Ishikawa (cell line): Measurements from ENCODE around the gene HRAS.

Experiments
- CEBPB ChIP-seq: IDR thresholded peaks from 2 replicates; pipeline ENCODE4 v1.6.1; 2012
- CREB1 ChIP-seq: IDR thresholded peaks from 2 replicates; pipeline ENCODE4 v1.6.1; 2012; ENCODE audit warnings: low read depth
- EGR1 ChIP-seq: IDR thresholded peaks from 2 replicates; pipeline ENCODE4 v1.6.1; 2012
- EP300 ChIP-seq: IDR thresholded peaks from 2 replicates; pipeline ENCODE4 v1.6.1; 2012; ENCODE audit warnings: borderline replicate concordance
- FOXM1 ChIP-seq: IDR thresholded peaks from 2 replicates; pipeline ENCODE4 v1.6.1; 2012; ENCODE audit warnings: low read depth, borderline replicate concordance
- NFIC ChIP-seq: IDR thresholded peaks from 2 replicates; pipeline ENCODE4 v1.6.1; 2012
- RAD21 ChIP-seq: IDR thresholded peaks from 2 replicates; pipeline ENCODE4 v1.6.1; 2012; ENCODE audit warnings: low read depth
- TAF1 ChIP-seq: IDR thresholded peaks from 2 replicates; pipeline ENCODE4 v1.6.1; 2012; ENCODE audit warnings: low read depth, mild to moderate bottlenecking
- TCF12 ChIP-seq: IDR thresholded peaks from 2 replicates; pipeline ENCODE4 v1.6.1; 2012; ENCODE audit warnings: low read depth
- TEAD4 ChIP-seq: IDR thresholded peaks from 2 replicates; pipeline ENCODE4 v1.6.1; 2012
- YY1 ChIP-seq: IDR thresholded peaks from 2 replicates; pipeline ENCODE4 v1.6.1; 2012; ENCODE audit warnings: low read depth
- ZBTB7A ChIP-seq: IDR thresholded peaks from 2 replicates; pipeline ENCODE4 v1.6.1; 2012; ENCODE audit warnings: low read depth
- TF ChIP-seq, protein P1 (sequence below): IDR thresholded peaks from 2 replicates; pipeline ENCODE4 v1.6.1; 2012
- TF ChIP-seq, protein P2 (sequence below): IDR thresholded peaks from 2 replicates; pipeline ENCODE4 v1.6.1; 2012; ENCODE audit warnings: low read depth, mild to moderate bottlenecking
- TF ChIP-seq, protein P3 (sequence below): IDR thresholded peaks from 2 replicates; pipeline ENCODE4 v1.6.1; 2012

HRAS gene

DNA sequence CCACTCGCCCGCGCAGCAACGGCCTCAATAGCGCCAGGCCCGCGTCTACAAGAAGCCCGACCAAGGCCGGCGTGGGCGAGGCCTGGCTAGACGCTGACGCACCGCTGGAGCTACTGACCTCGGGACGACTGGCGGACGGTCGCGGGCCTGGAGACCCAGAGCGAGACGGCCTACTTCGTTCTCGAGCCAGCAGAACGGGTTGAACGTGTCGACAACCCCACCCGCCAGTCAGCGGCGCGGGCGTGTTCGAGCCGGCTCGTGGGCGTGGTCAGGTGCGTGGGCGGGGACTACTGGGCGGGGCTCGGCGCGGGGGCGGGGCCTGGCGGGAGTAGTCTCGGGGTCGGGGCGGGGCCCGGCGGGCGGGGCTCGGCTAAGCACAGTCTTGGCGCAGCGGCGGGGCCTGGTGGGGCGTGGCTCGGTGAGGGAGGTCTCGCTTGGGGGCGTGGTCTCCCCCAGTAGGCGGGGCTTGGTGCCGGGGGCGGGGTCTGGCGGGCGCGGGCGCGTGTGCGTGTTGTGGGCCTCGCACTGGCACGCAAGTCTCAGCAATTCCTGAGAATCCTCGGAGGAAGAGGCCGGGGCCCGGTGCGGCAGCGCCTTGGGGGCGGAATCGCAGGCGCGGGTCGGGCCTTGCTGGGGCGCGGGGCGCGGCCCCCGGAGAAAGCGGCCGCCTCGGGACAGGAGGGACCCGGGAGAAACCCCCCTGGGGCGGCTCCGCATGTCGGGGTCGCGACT lies 28.2 kb downstream of the HRAS start, which contains the start of gene RNH1:
Gene RNH1 (minus strand): TSS at position 248 of the 732 bp plus-strand sequence. CDS start 5,080 bp downstream, outside the sequence.
- peak; percentile 47; the same call in 1 of the 2 replicates for TF ChIP-seq TEAD4
- no peak; the same call in 1 of the 2 replicates for TF ChIP-seq ZBTB7A
- no peak for TF ChIP-seq CEBPB
- no peak for TF ChIP-seq EP300
- TF ChIP-seq, protein P1, sequence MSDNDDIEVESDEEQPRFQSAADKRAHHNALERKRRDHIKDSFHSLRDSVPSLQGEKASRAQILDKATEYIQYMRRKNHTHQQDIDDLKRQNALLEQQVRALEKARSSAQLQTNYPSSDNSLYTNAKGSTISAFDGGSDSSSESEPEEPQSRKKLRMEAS = peak; percentile 70
- no peak for TF ChIP-seq FOXM1
- TF ChIP-seq, protein P2, sequence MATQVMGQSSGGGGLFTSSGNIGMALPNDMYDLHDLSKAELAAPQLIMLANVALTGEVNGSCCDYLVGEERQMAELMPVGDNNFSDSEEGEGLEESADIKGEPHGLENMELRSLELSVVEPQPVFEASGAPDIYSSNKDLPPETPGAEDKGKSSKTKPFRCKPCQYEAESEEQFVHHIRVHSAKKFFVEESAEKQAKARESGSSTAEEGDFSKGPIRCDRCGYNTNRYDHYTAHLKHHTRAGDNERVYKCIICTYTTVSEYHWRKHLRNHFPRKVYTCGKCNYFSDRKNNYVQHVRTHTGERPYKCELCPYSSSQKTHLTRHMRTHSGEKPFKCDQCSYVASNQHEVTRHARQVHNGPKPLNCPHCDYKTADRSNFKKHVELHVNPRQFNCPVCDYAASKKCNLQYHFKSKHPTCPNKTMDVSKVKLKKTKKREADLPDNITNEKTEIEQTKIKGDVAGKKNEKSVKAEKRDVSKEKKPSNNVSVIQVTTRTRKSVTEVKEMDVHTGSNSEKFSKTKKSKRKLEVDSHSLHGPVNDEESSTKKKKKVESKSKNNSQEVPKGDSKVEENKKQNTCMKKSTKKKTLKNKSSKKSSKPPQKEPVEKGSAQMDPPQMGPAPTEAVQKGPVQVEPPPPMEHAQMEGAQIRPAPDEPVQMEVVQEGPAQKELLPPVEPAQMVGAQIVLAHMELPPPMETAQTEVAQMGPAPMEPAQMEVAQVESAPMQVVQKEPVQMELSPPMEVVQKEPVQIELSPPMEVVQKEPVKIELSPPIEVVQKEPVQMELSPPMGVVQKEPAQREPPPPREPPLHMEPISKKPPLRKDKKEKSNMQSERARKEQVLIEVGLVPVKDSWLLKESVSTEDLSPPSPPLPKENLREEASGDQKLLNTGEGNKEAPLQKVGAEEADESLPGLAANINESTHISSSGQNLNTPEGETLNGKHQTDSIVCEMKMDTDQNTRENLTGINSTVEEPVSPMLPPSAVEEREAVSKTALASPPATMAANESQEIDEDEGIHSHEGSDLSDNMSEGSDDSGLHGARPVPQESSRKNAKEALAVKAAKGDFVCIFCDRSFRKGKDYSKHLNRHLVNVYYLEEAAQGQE = no peak
- no peak for TF ChIP-seq TAF1
- no peak for TF ChIP-seq YY1
- no peak for TF ChIP-seq TCF12
- TF ChIP-seq CREB1 = no peak
- TF ChIP-seq EGR1 = peak; percentile 69
- TF ChIP-seq RAD21 = no peak
- TF ChIP-seq, protein P3, sequence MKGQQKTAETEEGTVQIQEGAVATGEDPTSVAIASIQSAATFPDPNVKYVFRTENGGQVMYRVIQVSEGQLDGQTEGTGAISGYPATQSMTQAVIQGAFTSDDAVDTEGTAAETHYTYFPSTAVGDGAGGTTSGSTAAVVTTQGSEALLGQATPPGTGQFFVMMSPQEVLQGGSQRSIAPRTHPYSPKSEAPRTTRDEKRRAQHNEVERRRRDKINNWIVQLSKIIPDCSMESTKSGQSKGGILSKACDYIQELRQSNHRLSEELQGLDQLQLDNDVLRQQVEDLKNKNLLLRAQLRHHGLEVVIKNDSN = 0 out of 2 replicates have a peak, but pooled peaks have one; percentile 21
- no peak for TF ChIP-seq NFIC

DNA sequence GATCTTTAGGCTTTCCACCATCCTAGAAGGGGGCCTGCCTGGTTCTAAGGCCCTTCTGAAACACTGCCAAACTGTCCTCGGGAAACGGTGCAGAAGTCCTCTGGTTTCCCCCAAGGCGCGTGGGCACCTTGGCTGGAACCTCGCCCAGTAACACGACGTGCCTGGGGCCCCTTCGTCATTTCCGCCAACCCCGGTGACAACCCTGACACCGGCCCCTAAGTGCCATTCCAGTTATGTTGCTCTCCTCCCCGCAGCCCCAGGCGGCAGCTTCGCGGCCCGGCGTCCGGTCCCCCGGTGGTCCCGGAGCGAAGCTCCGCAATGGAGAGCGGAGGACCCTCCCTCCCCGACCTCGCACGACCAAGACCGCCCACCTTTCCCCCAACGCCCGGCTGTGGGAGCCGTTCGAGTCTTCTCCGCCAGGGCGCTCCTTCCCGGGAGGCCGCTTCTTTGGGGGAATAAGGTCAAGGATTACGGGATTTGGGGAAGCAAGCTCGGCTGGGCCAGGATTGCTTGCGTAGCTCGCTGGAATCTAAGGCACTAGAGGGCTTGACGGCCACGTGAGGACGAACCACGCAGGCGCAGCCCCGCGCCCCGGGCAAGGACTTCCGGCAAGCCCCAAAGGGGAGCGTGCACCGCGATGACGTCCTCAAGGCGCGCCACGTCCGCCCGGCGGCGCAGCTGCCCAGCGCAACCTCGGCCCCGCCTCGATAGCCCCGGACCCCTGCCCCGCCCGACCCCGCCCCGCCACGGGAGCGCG lies 29.0 kb downstream of the HRAS start:
- TF ChIP-seq TAF1 (peak; percentile 63), RAD21 (no peak), TCF12 (no peak), ZBTB7A (no peak), EGR1 (peak; percentile 29), TEAD4 (peak; percentile 13; the same call in 1 of the 2 replicates), FOXM1 (no peak), EP300 (no peak), NFIC (peak; percentile 68), YY1 (no peak), CEBPB (no peak), CREB1 (peak; percentile 95)
- TF ChIP-seq, protein P3 = peak; percentile 93
- TF ChIP-seq, protein P2 = no peak
- TF ChIP-seq, protein P1 = peak; percentile 94

DNA sequence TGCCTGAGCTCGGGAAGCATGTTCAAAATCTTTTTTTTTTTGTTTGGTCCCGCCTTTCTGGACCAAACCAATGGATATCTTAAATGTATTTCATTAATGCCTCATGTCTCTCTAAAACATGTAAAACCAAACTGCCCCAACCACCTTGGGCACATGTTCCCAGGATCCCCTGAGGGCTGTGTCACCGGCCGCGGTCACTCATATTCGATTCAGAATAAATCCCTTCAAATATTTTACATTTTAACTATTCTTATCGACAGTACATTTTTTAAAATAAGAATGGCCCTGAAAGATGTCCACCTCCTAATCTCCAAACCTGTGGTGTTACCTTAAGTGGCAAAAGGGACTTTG lies 30.4 kb downstream of the HRAS start:
- no peak for TF ChIP-seq NFIC
- TF ChIP-seq CREB1 = no peak
- no peak for TF ChIP-seq CEBPB
- TF ChIP-seq, protein P2 = no peak
- TF ChIP-seq EP300 = no peak
